Tibial artery (tissue), 4 donors: ENCODE results near the gene SLC9A9.

ENCODE experiments used
- DNase-seq, 2 donors: peaks; one replicate each; pipeline ENCODE4 v3.0.0-alpha.2; 2019
- H3K27ac ChIP-seq, 2 donors: fragments of 200-600 bp; sonication (generic) in 1 of 2; 1 replicate in 1 of 2; 2 replicates in 1 of 2; pipeline ENCODE4 v1.5.1; 2018 to 2019; ENCODE audit warnings: mild to moderate bottlenecking in 1 of 2
- H3K27me3 ChIP-seq, 2 donors: fragments of 200-600 bp; sonication (generic) in 1 of 2; one replicate each; pipeline versions ENCODE4 v1.5.1 to v1.6.0; 2016 to 2019
- H3K36me3 ChIP-seq, 3 donors: fragments of 200-600 bp; sonication (generic) in 2 of 3; one replicate each; pipeline ENCODE4 v1.5.1; 2016 to 2019; ENCODE audit warnings: mild to moderate bottlenecking in 2 of 3
- H3K4me1 ChIP-seq, 4 donors: fragments of 200-600 bp; sonication (generic) in 2 of 4; 1 replicate in 3 of 4; 2 replicates in 1 of 4; pipeline ENCODE4 v1.5.1; 2016 to 2019
- H3K4me3 ChIP-seq, 2 donors: fragments of 200-600 bp; sonication (generic) in 1 of 2; 1 replicate in 1 of 2; 2 replicates in 1 of 2; pipeline ENCODE4 v1.5.1; 2018 to 2019; ENCODE audit warnings: mild to moderate bottlenecking in 2 of 2
- H3K9me3 ChIP-seq, 3 donors: fragments of 200-600 bp; sonication (generic) in 1 of 3; one replicate each; pipeline ENCODE4 v1.5.1; 2016 to 2019
- CTCF ChIP-seq, 2 experiments: fragments of 200-600 bp in 1 of 2; fragments of 450-650 bp in 1 of 2; IDR thresholded peaks; one replicate each; pipeline ENCODE4 v1.5.1; 2017 to 2019; ENCODE audit warnings: antibody characterized with exemption in 2 of 2, mild to moderate bottlenecking in 1 of 2, moderate library complexity in 1 of 2
- intact Hi-C: fragments of 100-400 bp; cut with DNase I; formaldehyde crosslinking; loops from one replicate; pipeline ENCODE4 v1.15.0; 2023; ENCODE audit warnings: low total_unique reads

SLC9A9 gene

GRCh38 chr3:143658861-143659260 lies 189.4 kb downstream of the SLC9A9 start:
- intact Hi-C loops: no loop called here
- no peak overlapping the region for H3K27ac ChIP-seq
- no peak overlapping the region for H3K4me3 ChIP-seq
- no peak for DNase-seq
- H3K9me3 ChIP-seq: no peaks in the 10 kb centered on the region
- no peak for TF ChIP-seq CTCF (IDR thresholded peaks at IDR 0.05)
- H3K36me3 ChIP-seq: no peaks in the 10 kb centered on the region
- no peaks in the 10 kb centered on the region for H3K4me1 ChIP-seq
- no peaks in the 10 kb centered on the region for H3K27me3 ChIP-seq

GRCh38 chr3:143658116-143658515 lies 190.2 kb downstream of the SLC9A9 start:
- no peaks in the 10 kb centered on the region for H3K36me3 ChIP-seq
- H3K9me3 ChIP-seq: no peaks in the 10 kb centered on the region
- H3K27ac ChIP-seq: no peak overlapping the region
- H3K4me1 ChIP-seq: no peaks in the 10 kb centered on the region
- no peak for TF ChIP-seq CTCF (IDR thresholded peaks at IDR 0.05)
- no peak for DNase-seq
- H3K27me3 ChIP-seq: no peaks in the 10 kb centered on the region
- H3K4me3 ChIP-seq: no peak overlapping the region
- intact Hi-C loops: no loop called here

- H3K9me3 ChIP-seq: no peaks in the 10 kb centered on the region
- no peak for TF ChIP-seq CTCF (IDR thresholded peaks at IDR 0.05)
- intact Hi-C loops: no loop called here
- no peaks in the 10 kb centered on the region for H3K4me1 ChIP-seq
- no peak for DNase-seq
- no peak overlapping the region for H3K27ac ChIP-seq
- no peaks in the 10 kb centered on the region for H3K36me3 ChIP-seq
- H3K4me3 ChIP-seq: no peak overlapping the region
- H3K27me3 ChIP-seq: no peaks in the 10 kb centered on the region
Measured at GRCh38 chr3:143657391-143657790, 190.9 kb downstream of the SLC9A9 start.

GRCh38 chr3:143654906-143655305 lies 193.4 kb downstream of the SLC9A9 start:
- H3K9me3 ChIP-seq: no peaks in the 10 kb centered on the region
- DNase-seq: no peak
- no peaks in the 10 kb centered on the region for H3K27me3 ChIP-seq
- no peak for TF ChIP-seq CTCF (IDR thresholded peaks at IDR 0.05)
- intact Hi-C loops: no loop called here
- no peaks in the 10 kb centered on the region for H3K4me1 ChIP-seq
- H3K4me3 ChIP-seq: no peak overlapping the region
- no peak overlapping the region for H3K27ac ChIP-seq
- H3K36me3 ChIP-seq: peaks cover 0 to 9% (median 0%) of the 10 kb centered on the region in 3 donors

GRCh38 chr3:143653935-143654334 lies 194.3 kb downstream of the SLC9A9 start:
- no peaks in the 10 kb centered on the region for H3K4me1 ChIP-seq
- H3K27me3 ChIP-seq: no peaks in the 10 kb centered on the region
- intact Hi-C loops: no loop called here
- H3K9me3 ChIP-seq: no peaks in the 10 kb centered on the region
- H3K36me3 ChIP-seq: peaks cover 0 to 10% (median 0%) of the 10 kb centered on the region in 3 donors
- DNase-seq: no peak
- no peak overlapping the region for H3K27ac ChIP-seq
- H3K4me3 ChIP-seq: no peak overlapping the region
- no peak for TF ChIP-seq CTCF (IDR thresholded peaks at IDR 0.05)

GRCh38 chr3:143653493-143653892 lies 194.8 kb downstream of the SLC9A9 start:
- H3K27ac ChIP-seq: no peak overlapping the region
- H3K4me3 ChIP-seq: no peak overlapping the region
- no peak for DNase-seq
- no peaks in the 10 kb centered on the region for H3K4me1 ChIP-seq
- intact Hi-C loops: no loop called here
- peaks cover 0 to 10% (median 0%) of the 10 kb centered on the region in 3 donors for H3K36me3 ChIP-seq
- no peak for TF ChIP-seq CTCF (IDR thresholded peaks at IDR 0.05)
- H3K27me3 ChIP-seq: no peaks in the 10 kb centered on the region
- no peaks in the 10 kb centered on the region for H3K9me3 ChIP-seq
